ENCODE results near the gene CCDC106. TPM values are rescaled to one million over a fixed set of nuclear protein-coding genes. Genes with fewer than 3 reads are reported as not detected.

CCDC106 gene
- total RNA-seq, 1 donor from 2014 or later, result 17.9 TPM

DNA sequence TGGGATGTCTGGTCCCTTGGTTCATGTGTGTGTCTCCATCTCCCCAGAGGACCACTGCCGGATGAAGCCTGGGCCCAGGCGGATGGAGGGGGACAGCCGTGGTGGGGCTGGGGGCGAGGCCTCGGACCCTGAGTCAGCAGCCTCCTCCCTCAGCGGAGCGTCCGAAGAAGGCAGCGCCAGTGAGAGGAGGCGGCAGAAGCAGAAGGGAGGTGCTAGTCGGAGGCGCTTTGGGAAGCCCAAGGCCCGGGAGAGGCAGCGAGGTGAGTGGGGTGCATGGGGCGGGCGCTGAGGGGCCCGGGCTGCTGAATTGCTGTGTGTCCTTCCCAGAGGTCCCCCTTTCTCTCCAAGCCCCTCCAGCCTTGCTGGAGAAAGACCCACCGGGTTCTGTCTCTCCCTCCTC is 3.2 kb downstream of the CCDC106 start:
- TF ChIP-seq, protein P1, sequence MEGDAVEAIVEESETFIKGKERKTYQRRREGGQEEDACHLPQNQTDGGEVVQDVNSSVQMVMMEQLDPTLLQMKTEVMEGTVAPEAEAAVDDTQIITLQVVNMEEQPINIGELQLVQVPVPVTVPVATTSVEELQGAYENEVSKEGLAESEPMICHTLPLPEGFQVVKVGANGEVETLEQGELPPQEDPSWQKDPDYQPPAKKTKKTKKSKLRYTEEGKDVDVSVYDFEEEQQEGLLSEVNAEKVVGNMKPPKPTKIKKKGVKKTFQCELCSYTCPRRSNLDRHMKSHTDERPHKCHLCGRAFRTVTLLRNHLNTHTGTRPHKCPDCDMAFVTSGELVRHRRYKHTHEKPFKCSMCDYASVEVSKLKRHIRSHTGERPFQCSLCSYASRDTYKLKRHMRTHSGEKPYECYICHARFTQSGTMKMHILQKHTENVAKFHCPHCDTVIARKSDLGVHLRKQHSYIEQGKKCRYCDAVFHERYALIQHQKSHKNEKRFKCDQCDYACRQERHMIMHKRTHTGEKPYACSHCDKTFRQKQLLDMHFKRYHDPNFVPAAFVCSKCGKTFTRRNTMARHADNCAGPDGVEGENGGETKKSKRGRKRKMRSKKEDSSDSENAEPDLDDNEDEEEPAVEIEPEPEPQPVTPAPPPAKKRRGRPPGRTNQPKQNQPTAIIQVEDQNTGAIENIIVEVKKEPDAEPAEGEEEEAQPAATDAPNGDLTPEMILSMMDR (conservative IDR thresholded peaks at IDR 0.05; ENCODE audit: low read depth, low read length), result no peak
- no peak overlapping the region for H3K4me3 ChIP-seq (ENCODE audit: low read depth, low read length)
- DNase-seq (ENCODE audit: low read depth), result no peak

DNA sequence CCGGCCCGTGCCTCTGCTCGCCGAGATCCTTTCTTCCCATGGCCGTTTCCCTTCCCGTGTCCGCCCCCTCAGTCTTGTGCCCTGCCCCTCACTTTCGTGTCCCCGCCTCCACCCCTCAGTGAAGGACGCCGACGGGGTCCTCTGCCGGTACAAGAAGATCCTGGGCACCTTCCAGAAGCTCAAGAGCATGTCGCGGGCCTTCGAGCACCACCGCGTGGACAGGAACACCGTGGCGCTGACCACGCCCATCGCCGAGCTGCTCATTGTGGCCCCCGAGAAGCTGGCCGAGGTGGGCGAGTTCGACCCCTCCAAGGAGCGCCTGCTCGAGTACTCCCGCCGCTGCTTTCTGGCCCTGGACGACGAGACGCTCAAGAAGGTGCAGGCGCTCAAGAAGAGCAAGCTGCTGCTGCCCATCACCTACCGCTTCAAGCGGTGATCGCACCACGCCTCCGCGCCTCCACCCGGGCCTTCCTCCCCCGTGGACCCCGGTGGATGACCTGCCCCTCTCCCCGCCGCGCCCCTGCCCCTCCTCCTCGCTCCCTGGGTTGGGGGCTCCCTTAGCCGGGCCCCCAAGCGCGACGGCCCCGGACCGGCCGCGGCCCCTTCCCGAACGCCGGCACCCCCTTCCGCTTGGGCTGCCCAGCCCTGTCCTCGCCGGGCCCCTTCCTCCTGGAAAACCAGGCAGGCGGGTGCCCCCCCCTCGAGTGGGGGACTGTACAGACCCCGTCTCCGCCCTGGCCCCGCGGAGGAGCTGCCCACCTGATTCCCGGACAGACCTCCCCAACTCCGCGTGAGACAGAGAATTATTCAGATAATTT is 4.5 kb downstream of the CCDC106 start:
- DNase-seq (ENCODE audit: low read depth), result no peak
- H3K4me3 ChIP-seq (ENCODE audit: low read depth, low read length), result no peak overlapping the region
- TF ChIP-seq, protein P1 (conservative IDR thresholded peaks at IDR 0.05; ENCODE audit: low read depth, low read length), result no peak

DNA sequence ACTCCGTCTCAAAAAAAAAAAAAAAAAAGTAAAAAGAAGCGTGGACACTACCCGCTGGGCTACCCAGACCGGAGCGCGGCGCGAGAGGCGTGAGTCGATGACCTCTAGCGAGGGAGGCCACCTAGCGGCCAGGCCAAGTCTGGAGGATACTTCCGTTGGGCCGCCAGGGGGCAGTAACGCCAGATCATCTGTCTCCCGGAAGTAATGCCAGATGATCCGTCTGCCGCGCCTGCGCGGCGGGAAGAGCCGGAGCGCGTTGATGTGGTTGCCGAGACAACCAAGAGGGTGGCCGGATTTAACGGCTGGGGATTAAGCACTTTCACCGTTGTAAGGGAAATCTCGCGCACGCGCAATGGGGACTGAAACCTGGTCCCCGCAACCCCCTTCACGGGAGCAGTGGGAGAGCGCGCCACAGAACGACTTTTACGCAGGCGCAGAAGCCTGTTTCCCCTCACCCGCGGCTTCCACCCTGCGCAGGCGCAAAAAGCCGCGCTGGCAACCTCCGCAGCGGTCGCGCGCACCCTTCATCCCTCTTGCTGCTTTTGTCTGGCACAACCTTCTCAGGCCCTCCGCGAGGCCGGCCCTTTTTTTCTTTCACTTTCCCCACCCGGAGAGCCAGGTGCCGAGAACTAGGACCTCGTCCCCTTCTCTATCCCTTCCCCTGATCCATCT is 5.8 kb downstream of the CCDC106 start:
- peak overlapping the region; percentile 87 for H3K4me3 ChIP-seq (ENCODE audit: low read depth, low read length)
- peak; percentile 81 for DNase-seq (ENCODE audit: low read depth)
- TF ChIP-seq, protein P1 (conservative IDR thresholded peaks at IDR 0.05; ENCODE audit: low read depth, low read length), result peak; percentile 100

DNA sequence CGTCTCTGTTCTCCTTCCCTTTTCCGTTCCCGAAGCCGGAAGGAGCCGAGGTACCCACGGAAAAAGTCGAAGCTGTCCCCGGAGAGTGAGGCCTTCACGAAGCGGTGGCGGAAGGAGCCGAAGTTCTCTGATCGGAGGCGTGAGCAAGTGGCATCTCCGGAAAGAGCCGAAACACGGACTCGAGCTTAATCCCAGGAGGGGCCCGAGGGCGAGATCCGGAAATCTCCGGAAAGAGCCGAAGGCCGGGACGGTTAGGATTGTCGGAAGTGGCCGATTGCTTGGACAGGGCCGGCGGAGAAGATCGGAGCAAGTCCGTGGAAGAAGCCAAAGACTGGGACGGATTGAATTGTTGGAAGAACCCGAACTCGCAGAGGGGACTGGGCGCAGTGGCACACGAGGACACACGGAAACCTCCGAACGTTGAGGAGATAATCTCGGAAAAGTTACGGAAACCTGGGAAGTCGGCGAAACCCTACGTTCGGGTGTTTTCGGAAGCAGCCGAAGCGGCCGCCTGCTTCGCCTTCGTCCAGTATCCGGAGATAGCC is 6.4 kb downstream of the CCDC106 start:
- H3K4me3 ChIP-seq (ENCODE audit: low read depth, low read length), result peak overlapping the region; percentile 87
- peak; percentile 95 for DNase-seq (ENCODE audit: low read depth)
- TF ChIP-seq, protein P1 (conservative IDR thresholded peaks at IDR 0.05; ENCODE audit: low read depth, low read length), result no peak

DNA sequence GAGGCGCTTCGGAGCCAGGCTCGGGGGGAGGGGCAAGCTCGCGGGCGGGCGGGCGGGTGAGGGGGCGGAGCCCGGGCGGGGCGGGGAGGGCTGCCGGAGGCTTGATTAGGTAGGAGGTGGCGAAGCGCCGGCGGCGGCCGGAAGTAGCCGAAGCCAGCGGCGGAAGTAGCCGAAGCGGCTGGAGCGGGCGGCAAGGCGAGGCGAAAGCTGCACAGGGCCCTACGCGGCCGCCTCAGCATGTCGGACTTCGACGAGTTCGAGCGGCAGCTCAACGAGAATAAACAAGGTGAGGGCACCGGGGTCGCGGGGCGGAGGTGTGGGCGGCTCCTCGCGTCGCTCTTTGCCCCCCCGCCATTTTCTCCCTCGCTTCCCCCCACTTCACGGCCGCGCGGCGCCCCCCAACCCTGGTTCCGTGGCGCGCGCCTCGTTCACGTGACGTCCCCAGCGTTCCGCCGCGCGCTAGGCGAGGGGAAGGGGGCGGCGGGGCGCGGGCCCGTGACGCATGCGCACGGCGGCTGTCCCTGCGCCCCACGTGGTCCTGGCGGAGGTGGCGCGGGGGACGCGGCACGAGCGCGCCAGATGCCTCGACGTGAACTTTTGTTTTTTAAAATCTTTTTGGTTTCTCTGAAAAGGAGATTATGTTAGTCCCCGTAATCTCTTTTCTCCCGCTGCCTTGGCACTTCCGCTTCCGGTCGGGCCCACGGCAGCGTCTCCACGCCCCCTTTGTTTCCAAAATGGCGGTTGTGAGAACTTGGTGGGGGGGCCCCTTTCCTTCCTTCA is 7.0 kb downstream of the CCDC106 start, which contains the start of gene U2AF2:
TSS of gene U2AF2 (plus strand) at position 168 of the 780 bp plus-strand sequence. CDS start at position 238, 70 bp downstream.
- no peak for DNase-seq (ENCODE audit: low read depth)
- TF ChIP-seq, protein P1 (conservative IDR thresholded peaks at IDR 0.05; ENCODE audit: low read depth, low read length), result no peak
- peak within 1 kb of the TSS; percentile 87 for H3K4me3 ChIP-seq (ENCODE audit: low read depth, low read length)

DNA sequence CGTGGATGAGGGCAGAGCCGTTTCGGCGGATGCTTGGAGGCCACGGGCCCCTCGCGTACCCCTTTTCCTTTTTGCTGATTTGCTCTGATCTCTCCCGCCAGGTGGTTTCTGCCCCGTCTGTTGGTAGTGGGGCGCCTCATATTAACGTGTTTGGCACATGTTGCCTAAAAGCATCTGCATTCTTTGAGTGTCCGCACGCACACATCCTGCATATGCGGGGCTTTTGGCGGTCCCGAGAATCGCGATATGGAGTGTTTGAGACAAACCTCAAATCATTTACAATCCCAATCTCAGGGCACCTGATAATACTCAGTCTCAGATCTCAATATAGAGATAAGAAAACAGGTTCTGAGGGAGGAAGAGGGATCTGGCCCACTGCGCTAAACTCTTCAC is 7.6 kb downstream of the CCDC106 start:
- peak overlapping the region; percentile 87 for H3K4me3 ChIP-seq (ENCODE audit: low read depth, low read length)
- TF ChIP-seq, protein P1 (conservative IDR thresholded peaks at IDR 0.05; ENCODE audit: low read depth, low read length), result no peak
- no peak for DNase-seq (ENCODE audit: low read depth)

All from epithelial cell of proximal tubule (primary cell).